HG02943 (cell line): ENCODE results near the gene SRSF9.
"Not testable (repeated sequence)": the region's sequence is repeated elsewhere in the genome, so short reads cannot be mapped to it uniquely, and the experiment has no call there.

Experiments
- ATAC-seq: cut with Tn5 transposase; IDR thresholded peaks from one replicate; pipeline ENCODE4 v1.9.1; 2021; ENCODE audit warnings: mild to moderate bottlenecking, low read depth, moderate library complexity; ENCODE audit not compliant: unreplicated experiment

The SRSF9 gene

GRCh38 chr12:120453060-120453750 lies 16.3 kb downstream of the SRSF9 start:
- ATAC-seq = no peak

DNA sequence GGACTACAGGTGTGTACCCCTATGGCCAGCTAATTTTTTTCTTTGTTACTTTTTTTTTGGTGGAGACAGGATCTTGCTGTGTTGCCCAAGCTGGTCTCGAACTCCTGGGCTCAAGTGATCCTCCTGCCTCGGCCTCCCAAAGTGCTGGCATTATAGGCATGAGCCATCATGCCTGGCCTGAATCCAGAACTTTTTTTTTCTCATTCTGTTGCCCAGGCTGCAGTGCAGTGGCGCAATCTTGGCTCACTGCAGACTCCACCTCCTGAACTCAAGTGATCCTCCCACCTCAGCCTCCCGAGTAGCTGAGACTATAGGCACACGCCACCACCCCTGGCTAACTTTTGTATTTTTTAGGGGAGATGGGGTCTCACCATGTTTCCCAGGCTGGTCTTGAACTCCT lies 17.0 kb downstream of the SRSF9 start:
- ATAC-seq = not testable (repeated sequence)

- ATAC-seq = no peak
Observed at GRCh38 chr12:120447992-120448391, 21.6 kb downstream of the SRSF9 start.

GRCh38 chr12:120446844-120447178 lies 22.7 kb downstream of the SRSF9 start:
- ATAC-seq = peak; percentile 8

GRCh38 chr12:120445911-120446843 lies 23.4 kb downstream of the SRSF9 start, which contains the start of the genes GATC and TRIAP1:
GATC (plus strand) TSS chr12:120446444; CDS start chr12:120446481, 37 bp downstream.
TRIAP1 (minus strand) TSS chr12:120446384; CDS start chr12:120446372, 12 bp downstream.
- peak; percentile 76 for ATAC-seq

GRCh38 chr12:120444676-120445075 lies 24.9 kb downstream of the SRSF9 start:
- ATAC-seq = no peak

DNA sequence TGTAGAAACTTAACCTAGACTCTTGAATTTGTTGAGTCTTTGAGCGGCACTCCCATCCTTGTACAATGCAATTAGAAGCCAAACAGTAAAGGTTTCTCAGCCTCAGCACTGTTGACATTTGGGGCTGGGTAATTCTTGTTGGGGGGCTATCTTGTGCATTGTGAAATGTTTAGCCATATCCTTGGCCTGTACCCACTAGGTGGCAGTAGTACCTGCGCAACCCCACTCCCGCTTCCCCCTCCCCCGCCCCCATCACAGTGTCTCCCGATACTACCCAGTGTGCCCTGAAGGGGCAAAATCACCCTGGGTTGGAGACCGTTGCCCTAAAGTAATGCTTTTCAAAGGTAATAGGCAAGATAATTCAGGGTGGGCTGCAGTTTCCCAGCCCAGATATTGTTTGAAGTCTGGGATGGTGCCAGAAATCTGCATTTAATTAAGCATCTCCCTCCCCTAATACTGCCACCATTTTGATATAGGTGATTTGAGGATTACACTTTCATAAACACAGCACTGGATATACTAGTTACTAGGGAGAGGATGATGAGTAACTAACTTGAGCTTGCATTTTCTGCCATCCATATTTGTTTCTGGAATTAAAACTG lies 29.8 kb downstream of the SRSF9 start:
- ATAC-seq = no peak

- ATAC-seq = no peak
Observed at GRCh38 chr12:120438495-120439198, 30.9 kb downstream of the SRSF9 start.

DNA sequence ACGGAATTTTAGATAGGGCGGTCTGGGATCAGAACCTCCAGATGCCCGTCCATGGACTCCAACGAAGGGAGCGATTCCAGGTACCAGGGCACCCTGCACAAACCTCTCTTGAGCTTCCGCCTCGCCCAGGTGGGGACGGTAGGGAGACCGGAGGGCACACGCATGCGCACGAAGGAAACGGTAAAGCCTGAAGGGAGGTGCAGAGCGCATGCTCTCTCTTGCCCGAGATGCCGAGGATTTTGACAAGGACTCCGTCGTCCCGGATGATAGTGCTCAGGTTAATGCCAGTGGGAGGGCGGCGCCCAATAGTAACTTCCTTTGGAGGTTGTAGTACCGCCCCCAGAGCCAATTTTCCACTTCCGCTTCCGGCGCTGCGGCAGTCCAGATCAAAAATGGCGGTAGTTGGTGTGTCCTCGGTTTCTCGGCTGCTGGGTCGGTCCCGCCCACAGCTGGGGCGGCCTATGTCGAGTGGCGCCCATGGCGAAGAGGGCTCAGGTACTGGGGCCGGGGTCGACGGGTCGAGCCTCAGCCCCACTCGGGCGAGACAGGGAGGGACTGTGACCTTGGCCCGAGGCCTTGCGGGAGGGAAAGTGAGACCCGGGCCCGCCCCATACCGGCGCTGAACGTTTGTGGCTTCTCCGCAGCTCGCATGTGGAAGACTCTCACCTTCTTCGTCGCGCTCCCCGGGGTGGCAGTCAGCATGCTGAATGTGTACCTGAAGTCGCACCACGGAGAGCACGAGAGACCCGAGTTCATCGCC lies 31.6 kb downstream of the SRSF9 start, which contains the start of gene COX6A1:
TSS of gene COX6A1 (plus strand) at position 379 of the 760 bp plus-strand sequence. CDS start at position 393, 14 bp downstream.
- ATAC-seq = peak; percentile 91

GRCh38 chr12:120432772-120433525 lies 36.6 kb downstream of the SRSF9 start:
- no peak for ATAC-seq

- ATAC-seq = no peak
Observed at GRCh38 chr12:120429368-120429767, 40.2 kb downstream of the SRSF9 start.

DNA sequence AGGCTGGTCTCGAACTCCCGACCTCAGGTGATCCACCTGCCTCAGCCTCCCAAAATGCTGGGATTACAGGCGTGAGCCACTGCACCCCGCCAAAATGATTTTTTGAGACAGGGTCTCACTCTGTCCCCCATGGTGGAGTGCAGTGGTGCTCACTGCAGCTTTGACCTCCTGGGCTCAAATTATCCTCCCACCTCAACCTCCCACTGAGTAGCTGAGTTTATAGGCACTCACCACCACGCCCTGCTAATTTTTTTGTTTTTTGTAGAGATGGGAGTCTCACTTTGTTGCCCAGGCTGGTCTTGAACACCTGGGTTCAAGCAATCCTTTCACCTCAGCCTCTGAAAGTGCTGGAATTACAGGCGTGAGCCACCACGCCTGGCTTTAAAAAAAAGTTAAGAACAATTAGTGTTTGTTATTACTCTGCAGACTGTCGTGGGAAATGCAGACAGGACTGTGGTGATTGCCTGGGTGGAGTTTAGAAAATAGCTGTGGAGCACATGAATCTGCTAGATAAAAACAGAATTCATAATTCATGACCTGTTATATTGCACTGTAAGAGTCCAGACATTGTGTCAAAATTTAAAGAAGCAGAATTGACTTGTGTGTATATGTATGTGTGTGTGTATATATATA lies 40.8 kb downstream of the SRSF9 start:
- no peak for ATAC-seq

DNA sequence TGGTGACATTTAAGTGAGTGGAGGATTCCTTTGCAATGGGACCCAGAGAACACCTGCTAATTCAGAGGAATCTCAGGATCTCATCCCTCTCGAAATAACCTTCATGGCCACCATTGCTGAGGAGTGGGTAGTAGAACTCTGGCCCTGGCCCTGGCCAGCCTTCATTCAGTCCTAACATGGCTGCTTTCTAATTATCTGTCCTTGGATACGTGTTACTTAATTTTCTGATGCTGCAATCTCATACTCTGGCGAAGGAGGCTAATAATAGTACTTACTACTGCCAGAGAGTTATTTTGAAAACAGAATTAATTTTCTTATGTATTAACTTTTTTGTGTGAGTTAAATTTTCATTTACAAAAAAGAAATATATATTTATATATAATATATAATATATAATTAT lies 43.8 kb downstream of the SRSF9 start:
- ATAC-seq = no peak

- no peak for ATAC-seq
Observed at GRCh38 chr12:120422892-120423456, 46.6 kb downstream of the SRSF9 start.

DNA sequence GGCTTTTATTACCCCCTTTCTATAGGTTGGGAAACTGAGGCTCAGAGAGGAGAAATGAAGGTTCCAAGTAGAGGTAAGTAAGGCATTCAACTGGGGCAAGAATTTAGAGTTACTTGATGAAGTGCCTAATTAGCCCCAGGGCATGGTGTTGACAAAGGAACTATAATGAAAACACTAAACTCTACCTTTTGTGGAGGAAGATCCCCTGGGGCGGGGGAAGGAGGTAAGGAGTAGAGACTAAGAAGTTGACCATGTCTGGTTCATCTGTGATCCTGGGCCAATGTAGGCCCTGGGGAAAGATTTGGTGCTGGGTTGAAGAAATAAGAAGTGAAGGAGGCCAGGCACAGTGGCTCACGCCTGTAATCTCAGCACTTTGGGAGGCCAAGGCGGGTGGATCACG lies 47.8 kb downstream of the SRSF9 start:
- ATAC-seq = no peak

DNA sequence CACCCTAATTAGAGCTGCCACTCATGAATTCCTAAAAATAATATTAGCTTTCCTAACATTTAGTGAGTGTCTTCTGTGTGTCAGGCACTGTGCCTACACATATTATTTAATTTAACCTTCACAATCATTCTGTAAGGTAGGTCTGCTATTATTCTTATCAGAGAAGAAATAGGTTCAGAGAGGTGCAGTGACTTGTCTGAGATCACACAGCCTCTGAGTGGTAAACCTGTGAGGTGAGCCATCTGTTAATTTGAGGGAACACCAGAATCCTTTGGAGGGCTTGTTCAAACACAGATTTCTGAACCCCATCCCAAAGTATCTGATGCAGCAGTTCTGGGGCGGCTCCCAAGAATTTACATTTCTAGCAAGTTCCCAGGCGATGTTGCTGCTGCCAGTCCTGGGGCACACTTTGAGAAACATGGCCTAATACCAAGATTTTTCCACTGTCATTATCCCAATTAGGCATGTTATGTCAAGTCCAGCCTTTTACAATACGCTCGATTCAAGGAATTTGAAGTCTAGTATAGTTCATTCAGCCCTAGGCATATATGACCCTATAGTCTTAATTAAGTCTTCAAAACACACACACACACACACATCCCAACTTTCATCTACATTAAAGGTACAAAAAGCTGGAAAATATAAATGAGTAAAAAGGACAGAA lies 51.5 kb downstream of the SRSF9 start:
- no peak for ATAC-seq

GRCh38 chr12:120416490-120417216 lies 52.9 kb downstream of the SRSF9 start:
- no peak for ATAC-seq
